ENCODE data around the gene KIRREL1.

The KIRREL1 gene

GRCh38 chr1:158007667-158008386 is 14.4 kb downstream of the KIRREL1 start:
- no peak for DNase-seq

GRCh38 chr1:158008630-158009029 is 15.2 kb downstream of the KIRREL1 start:
- no peak for DNase-seq

- DNase-seq, result no peak
Measured at GRCh38 chr1:158011714-158012113, 18.3 kb downstream of the KIRREL1 start.

- DNase-seq, result no peak
Measured at GRCh38 chr1:158013840-158014730, 20.6 kb downstream of the KIRREL1 start.

GRCh38 chr1:158014731-158015320 is 21.4 kb downstream of the KIRREL1 start:
- no peak for DNase-seq

GRCh38 chr1:158016651-158017335 is 23.3 kb downstream of the KIRREL1 start:
- DNase-seq, result no peak

- DNase-seq, result no peak
Measured at GRCh38 chr1:158017800-158018595, 24.6 kb downstream of the KIRREL1 start.

GRCh38 chr1:158019171-158019868 is 25.9 kb downstream of the KIRREL1 start:
- no peak for DNase-seq

GRCh38 chr1:158020259-158020885 is 26.9 kb downstream of the KIRREL1 start:
- no peak for DNase-seq

GRCh38 chr1:158020886-158021620 is 27.6 kb downstream of the KIRREL1 start:
- DNase-seq, result no peak

GRCh38 chr1:158021721-158022120 is 28.3 kb downstream of the KIRREL1 start:
- no peak for DNase-seq

- no peak for DNase-seq
Measured at GRCh38 chr1:158022554-158023312, 29.3 kb downstream of the KIRREL1 start.

GRCh38 chr1:158024737-158025136 is 31.3 kb downstream of the KIRREL1 start:
- DNase-seq, result no peak

- DNase-seq, result no peak
Measured at GRCh38 chr1:158025576-158026230, 32.3 kb downstream of the KIRREL1 start.

GRCh38 chr1:158026651-158027050 is 33.2 kb downstream of the KIRREL1 start:
- no peak for DNase-seq

- no peak for DNase-seq
Measured at GRCh38 chr1:158027508-158027907, 34.1 kb downstream of the KIRREL1 start.

- DNase-seq, result no peak
Measured at GRCh38 chr1:158028969-158029368, 35.5 kb downstream of the KIRREL1 start.

- peak; percentile 77 for DNase-seq
Measured at GRCh38 chr1:158035014-158035413, 41.6 kb downstream of the KIRREL1 start.

- no peak for DNase-seq
Measured at GRCh38 chr1:158035976-158036583, 42.6 kb downstream of the KIRREL1 start.

Measured in DMS 273 treated with DMSO at 0.1 percent for 48 hours (cell line).